Hepatic stellate cell (primary cell): Measurements from ENCODE around the gene LUZP2.
"Not testable (repeated sequence)": the region's sequence is repeated elsewhere in the genome, so short reads cannot be mapped to it uniquely, and the experiment has no call there.

Experiments used
- DNase-seq: peaks from one replicate; pipeline ENCODE4 v3.0.0; 2011; ENCODE audit warnings: low spot score

The LUZP2 gene

DNA sequence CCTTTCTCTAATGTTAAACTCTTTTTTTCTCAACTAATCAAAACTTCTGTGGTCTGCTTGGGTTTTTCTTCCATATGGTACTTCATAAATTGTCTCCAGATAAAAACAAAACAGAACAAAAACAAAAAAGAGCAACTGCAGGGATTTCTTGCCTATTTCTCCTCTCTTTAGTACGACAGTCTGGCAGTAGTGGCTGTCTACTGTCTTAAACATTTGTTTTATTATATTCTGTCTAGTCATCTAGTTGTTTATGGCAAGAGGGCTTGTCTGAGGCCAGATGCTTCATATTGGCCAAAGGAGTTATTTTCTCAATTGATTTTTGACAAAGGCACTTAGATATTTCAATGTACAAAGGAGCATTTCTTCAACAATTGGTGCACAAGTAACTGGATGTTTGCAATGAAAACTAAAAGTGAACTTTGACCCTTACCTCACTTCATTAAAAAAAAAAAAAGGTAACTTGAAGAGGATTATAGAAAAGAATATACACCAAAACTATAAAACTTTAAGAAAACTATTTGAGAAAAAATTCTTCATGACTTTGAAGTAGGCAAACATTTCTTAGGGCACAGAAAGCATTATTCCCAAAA, 404.2 kb downstream of the LUZP2 start:
- DNase-seq: no peak

DNA sequence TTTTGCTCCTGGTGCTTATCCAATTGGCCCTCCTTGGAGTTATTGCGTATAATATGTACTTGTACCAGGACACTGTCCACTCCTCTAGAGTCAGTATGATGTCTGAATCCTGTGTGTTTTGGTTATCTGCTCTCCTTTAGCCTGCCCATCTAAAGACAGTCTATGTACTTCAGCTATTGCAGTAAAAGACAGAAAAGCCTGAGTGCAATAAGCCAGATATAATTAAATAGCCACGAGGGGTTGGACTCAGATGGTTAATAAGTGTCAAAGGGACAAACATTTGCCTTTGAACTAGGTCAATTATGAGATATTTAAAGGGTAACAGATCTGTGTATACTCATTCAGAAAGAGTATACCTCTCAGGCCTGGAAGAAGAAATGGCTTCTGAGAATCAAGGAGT, 406.7 kb downstream of the LUZP2 start:
- DNase-seq: no peak

DNA sequence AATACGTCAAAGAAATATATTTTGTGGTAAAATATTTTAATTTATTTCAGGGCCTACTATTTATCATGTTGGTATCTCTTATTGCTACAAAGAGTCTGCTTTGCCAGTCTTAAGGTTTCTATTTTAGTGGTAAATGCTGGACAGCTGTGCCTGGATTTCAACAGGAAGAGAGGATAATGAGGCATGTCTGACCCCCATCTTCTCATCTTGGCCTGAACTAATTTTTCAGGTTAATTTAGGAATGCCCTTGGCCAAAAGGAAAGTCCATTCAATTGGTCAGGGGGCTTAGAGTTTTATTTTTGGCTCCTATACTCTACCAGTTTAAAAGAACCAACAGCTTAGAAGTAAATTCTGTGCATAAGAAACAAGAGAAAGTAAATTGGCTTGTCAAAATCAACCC, 428.2 kb downstream of the LUZP2 start:
- DNase-seq: no peak

DNA sequence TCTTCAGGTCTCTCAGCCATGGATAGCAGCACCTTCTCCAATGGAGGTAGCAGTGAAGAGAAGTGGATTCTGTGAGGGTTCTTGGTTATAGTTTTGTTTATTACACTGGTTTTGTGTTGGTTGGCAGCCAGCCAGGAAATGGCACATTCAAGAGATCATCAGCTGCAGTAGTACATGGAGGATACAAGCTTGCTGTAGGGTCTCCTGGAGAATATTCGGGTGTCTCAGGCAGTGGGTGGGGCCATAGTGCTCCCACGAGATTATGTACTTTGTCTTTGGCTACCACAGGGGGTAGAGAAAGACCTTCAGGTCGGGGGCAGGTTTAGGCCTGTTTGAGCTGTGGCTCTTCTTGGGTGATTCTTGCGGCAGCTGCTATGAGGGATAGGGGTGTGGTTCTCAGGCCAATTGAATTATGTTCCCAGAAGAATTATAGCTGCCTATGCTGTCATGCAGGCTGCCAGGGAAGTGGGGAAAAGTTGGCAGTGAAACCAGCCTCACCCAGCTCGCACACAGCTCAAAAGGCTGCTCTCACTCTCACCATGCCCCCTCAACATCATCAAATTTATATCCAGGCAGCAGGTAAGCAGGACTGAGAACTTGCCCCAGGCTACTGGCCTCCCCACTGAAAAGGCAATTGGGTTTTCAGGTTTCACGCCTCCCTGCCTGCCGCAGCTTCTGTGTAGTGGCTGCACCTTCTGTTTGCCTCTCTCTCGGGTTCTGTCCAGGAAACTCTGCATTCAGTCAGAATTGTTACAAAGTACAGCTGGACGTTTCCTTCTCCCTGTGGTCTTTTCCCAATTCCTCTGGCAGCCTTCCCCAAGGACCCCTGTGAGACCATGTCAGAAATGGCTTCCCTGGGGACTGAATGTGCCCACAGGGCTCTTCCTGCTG, 435.5 kb downstream of the LUZP2 start:
- DNase-seq: no peak

DNA sequence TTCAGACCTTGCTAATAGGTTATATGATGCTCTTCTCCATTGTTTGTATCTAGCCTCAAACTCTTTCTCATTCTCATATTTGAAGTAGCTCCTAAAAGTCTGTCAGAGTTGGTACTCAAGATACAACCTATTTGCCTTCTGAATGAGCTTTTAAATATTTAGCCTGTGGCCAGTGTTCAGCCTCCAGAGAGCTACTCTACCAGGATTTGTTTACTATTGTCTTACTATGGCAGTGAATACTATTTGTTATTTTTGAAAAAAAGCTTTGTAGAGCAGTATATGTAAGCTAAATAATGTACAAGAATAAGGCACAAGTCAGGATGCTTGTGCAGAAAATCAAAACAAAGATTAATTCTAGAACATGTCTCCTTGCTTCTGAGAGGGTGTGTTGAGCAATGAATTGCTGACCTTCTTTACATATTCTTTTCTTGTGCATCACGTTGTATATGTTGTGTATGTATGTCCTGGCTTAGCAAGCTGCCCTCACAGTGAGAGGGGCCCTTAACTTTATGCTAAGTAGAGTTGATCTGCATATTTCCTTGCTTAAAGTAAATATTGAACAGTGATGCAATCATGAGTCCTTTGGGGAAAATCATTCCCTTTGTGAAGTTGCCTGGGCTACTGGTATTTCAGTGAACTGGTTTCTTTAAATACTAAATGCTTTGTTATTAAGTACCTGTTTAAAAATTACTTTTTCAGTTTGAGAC, 438.0 kb downstream of the LUZP2 start:
- no peak for DNase-seq

DNA sequence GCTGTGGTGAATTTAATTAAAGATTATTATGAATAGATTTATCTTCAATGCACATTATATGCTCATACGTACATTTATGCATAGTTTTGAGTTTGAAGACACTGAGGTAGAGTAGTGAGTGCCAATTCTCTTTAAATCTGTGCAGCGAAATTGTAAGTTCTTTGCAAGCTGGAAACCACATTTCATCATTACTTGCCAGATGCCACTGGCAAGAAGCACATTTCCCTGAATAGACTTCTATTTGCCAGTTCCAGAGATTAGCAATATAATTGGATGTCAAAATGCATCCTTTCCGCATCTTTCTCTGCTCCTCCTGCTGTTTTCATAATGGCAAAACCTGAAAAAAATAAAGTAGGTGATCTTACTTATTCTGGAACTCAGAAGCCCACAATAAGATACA, 448.0 kb downstream of the LUZP2 start:
- no peak for DNase-seq

DNA sequence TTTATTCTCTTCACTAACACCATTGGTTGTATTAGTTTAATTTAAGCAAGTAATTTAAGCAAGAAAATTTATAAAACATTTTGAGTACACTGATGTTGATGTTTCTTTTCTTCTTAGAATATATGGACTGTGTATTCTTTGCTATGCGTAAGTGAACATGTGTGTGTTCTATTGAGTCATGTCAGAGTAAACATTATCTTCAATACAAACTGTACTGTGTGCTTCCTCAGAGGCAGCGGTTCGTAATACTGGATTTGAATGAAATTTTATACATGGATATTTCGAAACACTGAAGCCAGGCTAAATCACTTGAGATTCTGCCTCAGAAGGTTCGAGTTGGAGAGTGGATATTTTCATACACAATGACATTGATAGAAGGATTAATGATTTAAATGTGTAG, 452.6 kb downstream of the LUZP2 start:
- DNase-seq: no peak

DNA sequence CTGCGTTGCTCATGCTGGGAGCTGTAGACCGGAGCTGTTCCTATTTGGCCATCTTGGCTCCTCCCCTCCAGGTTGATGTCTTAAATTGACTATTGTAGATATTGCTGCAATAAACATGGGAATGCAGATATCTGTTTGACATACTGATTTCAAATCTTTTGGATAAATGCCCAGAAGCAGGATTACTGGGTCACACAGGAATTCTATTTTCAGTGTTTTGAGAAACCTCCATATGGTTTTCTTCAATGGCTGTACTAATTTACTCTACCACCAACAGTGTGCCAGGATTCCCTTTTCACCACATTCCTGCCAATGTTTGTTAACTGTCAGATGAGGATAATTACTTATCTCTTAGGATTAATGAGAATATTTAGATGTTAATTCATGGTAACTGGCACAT, 467.0 kb downstream of the LUZP2 start:
- DNase-seq: no peak

DNA sequence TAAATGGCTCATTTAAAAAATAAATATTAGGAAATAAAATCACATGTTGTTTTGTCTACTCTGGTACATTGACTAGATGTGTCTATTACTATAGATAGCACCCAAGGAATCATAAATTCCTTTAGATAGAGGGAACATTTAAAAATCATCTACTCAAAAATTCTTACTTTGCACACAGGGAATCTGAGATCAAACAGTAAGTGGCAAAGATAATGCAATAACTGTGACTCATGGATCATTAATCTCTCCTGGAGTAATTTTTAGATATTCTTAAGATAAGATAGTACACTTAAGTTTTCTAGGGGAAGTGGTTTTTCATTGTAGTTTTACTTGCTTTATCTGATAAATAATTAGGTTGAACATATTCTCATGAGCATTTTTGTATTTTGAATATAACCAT, 468.9 kb downstream of the LUZP2 start:
- DNase-seq: no peak

DNA sequence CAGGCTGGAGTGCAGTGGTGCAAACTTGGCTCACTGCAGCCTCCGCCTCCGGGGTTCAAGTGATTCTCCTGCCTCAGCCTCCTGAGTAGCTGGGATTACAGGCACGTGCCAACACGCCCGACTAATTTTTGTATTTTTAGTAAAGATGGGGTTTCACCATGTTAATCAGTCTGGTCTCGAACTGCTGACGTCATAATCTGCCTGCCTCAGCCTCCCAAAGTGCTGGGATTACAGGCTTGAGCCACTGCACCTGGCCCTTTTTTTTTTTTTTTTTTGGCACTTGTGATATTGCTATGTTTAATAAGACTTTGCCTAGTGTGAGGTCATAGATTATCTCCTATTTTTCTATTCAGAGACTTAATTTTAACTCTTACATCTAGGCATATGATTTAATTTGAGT, 497.1 kb downstream of the LUZP2 start:
- not testable (repeated sequence) for DNase-seq

DNA sequence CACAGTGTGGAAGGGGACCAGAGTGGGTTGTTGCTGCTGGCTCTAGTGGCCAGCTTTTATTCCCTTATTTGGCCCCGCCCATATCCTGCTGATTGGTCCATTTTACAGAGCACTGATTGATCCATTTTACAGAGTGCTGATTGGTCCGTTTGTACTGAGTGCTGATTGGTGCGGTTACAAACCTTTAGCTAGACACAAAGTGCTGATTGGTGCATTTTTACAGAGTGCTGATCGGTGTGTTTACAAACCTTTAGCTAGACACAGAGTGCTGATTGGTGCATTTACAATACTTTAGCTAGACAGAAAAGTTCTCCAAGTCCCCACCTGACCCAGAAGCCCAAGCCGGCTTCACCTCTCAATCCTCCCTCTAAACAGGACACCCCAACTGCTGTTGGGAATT, 503.1 kb downstream of the LUZP2 start:
- not testable (repeated sequence) for DNase-seq

DNA sequence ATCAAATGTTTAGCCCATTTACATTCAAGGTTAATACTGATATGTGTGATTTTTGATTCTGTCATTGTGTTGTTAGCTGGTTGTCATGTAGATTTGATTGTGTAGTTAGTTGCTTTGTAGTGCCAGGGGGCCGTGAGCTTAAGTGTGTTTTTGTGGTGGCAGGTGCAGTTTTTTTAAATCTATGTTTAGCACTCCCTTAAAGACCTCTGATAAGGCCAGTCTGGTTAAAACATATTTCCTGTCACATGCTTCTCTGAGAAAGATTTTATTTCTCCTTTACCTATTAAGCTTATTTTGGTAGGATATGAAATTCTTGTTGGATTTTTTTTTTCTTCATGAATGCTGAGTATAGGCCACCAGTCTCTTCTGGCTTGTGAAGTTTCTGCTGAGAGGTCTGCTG, 540.6 kb downstream of the LUZP2 start:
- DNase-seq: no peak

DNA sequence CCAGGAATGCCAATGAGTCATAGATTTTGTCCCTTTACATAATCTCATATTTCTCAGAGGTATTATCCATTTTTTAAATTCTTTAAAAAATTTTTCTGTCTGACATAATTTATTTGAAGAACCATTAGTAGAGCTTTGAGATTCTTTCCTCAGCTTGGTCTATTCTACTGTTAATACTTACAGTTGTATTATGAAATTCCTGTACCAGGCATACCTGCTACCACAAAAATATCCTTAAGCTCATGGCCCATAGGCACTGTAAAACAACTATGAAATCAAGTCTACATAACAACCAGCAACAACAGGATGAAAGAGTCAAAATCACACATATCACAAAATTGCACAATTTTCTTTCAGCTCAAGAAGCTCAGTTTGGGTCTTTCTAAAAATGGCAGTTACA, 541.3 kb downstream of the LUZP2 start:
- no peak for DNase-seq

DNA sequence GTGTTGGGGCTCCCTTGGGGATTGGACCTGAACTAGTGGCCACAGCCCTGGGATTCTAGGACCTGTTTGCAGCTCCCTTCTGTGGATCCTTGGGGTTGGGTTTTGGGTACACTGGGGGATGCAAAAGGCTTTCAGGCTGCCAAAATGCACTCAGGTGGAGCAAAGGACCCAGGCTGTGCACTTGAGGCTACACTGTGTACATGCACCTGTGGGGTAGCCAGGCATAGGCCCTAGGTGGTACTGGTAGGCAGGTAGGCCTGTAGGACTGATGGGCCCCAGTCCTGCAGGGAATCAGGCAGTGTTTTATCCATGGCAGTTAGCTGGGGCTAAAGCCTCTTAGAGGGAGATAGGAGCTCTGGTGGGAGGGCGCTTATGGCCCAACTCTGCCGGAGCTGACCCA, 542.3 kb downstream of the LUZP2 start:
- DNase-seq: no peak

DNA sequence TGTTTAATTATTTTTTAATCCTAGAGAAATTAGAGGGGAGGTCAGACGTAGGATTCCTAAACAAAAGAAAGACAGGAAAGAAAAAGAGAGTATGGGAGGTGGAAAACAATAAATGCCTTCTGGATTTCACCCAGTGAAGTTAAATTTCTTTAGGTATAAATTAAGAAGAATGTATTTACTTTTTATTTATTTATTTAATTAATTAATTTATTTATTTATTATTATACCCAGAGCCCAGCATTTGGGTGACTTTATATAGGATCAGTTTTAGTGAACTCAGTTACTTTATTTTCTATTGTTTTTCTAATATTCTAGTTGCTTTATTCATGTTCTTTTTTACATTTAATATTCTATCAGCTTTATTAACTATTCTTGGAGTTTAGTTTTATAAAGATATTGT, 551.8 kb downstream of the LUZP2 start:
- DNase-seq: no peak

DNA sequence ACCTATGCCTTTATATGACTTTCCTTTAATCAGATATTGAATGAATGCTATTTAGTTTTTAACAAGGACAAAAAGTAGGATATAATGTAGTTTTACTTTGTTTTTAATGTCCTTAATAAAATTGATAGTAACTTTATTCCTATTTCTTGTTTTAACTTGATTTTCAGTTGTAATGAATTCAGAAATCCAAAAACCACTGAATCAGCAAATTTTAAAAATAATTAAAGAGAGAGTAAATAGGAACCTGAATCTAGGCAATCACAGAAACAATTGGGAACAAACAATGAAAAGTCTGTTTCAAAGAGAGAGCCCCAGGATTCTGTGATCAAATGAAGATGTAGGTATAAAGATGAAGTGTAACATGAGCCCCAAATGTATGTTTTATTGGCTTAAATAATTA, 556.0 kb downstream of the LUZP2 start:
- no peak for DNase-seq

DNA sequence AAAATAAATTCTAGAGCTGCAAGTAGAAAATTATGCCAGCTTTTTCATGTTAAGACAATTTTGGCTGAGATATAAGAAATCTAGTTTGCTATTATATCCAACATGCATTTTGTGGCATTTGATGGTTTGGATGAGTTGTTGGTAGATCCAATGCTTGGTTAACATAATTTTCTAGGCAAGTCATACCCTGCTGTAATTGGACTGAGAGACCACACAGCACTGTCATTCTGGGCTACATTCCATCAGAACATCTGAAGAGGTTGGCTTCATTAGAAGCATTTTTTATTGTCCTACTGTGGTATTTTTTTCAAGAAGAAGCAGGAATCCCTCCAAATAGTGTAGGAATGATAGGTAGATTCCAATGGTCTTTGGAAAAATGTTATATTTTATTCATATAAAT, 561.0 kb downstream of the LUZP2 start:
- DNase-seq: no peak

DNA sequence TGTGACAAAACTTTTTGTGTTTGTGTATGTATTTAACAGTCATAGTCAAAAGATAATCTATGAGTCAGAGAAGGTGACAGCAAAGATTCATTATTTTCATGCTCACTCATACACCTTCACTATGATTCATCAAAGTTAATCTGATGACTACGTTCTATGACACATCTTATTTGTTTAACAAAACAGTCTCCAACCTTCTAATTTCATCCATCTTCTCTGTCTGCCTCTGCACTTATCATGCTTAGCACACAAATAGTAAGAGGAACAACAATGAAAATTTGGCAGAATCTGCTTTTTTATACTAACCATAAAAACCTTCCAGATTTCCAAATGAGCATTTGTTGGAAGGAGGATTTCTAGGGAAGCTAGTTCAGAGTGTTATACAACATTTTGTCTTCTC, 568.9 kb downstream of the LUZP2 start:
- DNase-seq: no peak

DNA sequence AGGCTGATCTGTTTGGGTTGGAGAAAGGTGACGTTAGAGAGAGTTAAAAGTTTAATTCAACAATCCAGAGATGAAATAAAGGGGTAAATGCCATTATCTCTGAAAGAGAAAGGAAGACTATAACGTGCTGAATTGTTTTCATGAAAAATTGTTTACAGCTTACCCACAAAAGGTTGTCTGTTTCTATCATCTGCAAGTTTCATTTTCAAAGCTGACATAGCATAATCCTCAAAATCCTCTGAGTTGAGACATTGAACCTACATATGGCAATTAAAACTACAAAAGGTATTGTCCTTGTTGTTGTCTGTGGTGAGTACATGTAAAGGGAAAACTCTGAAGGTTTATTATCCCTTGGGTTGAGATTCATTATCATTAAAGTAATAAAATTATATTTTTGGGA, 569.9 kb downstream of the LUZP2 start:
- DNase-seq: no peak

DNA sequence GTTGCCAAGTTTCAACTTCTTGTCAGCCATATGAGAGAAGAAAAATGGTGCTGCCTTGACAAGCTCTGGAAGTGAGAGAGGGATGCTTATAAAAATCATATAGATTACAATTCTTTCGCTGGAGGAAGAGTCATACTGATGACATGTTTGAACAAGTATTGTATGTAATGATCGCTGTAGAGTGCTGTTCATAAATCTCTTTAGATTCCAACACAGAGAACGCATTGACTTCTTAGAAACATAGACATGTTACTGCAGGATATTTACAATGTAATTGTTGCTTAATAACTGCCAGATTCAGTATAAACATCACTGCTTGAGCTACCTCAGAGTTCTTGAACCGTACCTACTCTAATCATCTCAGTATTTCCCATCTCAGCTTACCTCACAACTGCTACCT, 571.6 kb downstream of the LUZP2 start:
- DNase-seq: no peak

DNA sequence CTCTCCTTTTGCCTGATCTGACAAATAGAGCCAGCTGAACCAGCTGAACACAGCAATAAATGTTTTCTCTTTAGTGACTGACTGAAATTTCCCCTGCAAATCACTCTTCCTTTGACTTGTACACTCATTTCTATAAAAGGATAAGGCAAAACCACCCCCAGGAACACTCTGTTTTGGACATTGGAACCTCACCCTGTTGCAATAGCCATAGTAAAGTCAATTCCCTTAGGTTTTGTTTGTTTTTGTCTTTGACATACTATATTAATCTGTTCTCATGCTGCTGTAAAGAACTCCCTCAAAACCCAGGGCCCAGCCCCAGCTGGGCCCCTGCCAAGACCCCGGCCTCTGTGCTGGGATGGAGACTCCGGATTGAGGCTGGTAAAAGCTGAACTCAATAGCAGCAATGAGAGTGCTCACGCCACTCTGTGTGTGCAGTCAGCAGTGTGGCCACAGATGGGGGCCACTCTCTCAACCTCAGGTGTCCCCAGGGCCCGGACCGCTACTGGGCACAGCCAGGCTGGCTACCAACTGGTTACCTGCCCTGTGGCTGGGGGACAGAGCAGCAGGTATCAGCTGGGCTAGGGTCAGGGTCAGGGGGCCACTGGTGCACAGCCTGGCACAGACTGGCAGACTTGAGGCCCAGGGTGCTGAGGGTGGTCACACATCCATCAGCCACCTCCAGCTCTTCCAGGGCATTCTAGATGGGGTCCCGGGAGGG, 597.4 kb downstream of the LUZP2 start:
- DNase-seq: no peak

DNA sequence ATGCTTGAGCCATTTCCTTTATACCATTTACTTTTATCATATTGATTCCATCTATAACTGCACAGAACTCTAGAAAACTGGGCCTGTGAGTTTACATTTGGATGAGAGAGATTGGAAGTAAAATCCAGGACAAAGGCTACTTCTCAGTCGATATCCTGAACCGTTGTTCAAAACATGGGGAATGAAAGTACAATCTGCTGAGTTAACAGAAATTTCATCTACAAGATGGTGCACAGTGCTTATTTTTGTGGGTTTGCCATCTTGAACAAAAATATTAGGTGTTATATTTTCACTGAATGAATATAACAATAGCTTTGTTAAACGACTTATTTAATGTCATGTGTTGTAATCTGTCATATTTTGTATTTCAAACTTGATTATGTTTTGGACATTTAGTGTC, 622.6 kb downstream of the LUZP2 start:
- no peak for DNase-seq
